ENCODE results near the gene SFXN4.
A peak's percentile ranks its signal among the peaks of the same experiment; 100 is the strongest.

GRCh38 chr10:119209035-119209735, 43.7 kb upstream of the SFXN4 start:
- no peak for TF ChIP-seq POLR2A (IDR thresholded peaks at IDR 0.05)
- TF ChIP-seq, protein P1, sequence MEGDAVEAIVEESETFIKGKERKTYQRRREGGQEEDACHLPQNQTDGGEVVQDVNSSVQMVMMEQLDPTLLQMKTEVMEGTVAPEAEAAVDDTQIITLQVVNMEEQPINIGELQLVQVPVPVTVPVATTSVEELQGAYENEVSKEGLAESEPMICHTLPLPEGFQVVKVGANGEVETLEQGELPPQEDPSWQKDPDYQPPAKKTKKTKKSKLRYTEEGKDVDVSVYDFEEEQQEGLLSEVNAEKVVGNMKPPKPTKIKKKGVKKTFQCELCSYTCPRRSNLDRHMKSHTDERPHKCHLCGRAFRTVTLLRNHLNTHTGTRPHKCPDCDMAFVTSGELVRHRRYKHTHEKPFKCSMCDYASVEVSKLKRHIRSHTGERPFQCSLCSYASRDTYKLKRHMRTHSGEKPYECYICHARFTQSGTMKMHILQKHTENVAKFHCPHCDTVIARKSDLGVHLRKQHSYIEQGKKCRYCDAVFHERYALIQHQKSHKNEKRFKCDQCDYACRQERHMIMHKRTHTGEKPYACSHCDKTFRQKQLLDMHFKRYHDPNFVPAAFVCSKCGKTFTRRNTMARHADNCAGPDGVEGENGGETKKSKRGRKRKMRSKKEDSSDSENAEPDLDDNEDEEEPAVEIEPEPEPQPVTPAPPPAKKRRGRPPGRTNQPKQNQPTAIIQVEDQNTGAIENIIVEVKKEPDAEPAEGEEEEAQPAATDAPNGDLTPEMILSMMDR (IDR thresholded peaks at IDR 0.05), result peak; percentile 57 to 82 (median 77)

Data from adrenal gland (tissue), 5 donors.